Stimulated activated CD8-positive, alpha-beta memory T cell treated with anti-CD3 and anti-CD28 coated beads, Interleukin-2, amount 100 ng/mL, for 48 hours (primary cell): Measurements from ENCODE around the gene CENPO.

Experiments used
- DNase-seq, 2 donors: peaks; one replicate each; pipeline ENCODE4 v3.0.0-alpha.2; 2020; ENCODE audit warnings: low read depth in 2 of 2

The CENPO gene

GRCh38 chr2:24838541-24838940 lies 45.3 kb downstream of the CENPO start:
- no peak for DNase-seq

- no peak for DNase-seq
Measured at GRCh38 chr2:24839729-24840128, 46.5 kb downstream of the CENPO start.

- no peak for DNase-seq
Measured at GRCh38 chr2:24840164-24840869, 47.1 kb downstream of the CENPO start.

GRCh38 chr2:24840962-24841945 lies 48.0 kb downstream of the CENPO start:
- no peak for DNase-seq

- no peak for DNase-seq
Measured at GRCh38 chr2:24842081-24843050, 49.1 kb downstream of the CENPO start.

GRCh38 chr2:24843330-24843860 lies 50.2 kb downstream of the CENPO start:
- no peak for DNase-seq

GRCh38 chr2:24844023-24844685 lies 50.9 kb downstream of the CENPO start:
- no peak for DNase-seq

- no peak for DNase-seq
Measured at GRCh38 chr2:24845691-24846090, 52.5 kb downstream of the CENPO start.

GRCh38 chr2:24850944-24851343 lies 57.7 kb downstream of the CENPO start:
- DNase-seq: no peak

- no peak for DNase-seq
Measured at GRCh38 chr2:24852026-24852425, 58.8 kb downstream of the CENPO start.

GRCh38 chr2:24852431-24853020 lies 59.3 kb downstream of the CENPO start:
- no peak for DNase-seq

GRCh38 chr2:24853046-24853445 lies 59.8 kb downstream of the CENPO start:
- DNase-seq: no peak

GRCh38 chr2:24853996-24854395 lies 60.8 kb downstream of the CENPO start:
- DNase-seq: no peak

GRCh38 chr2:24855022-24855622 lies 61.9 kb downstream of the CENPO start:
- DNase-seq: no peak

GRCh38 chr2:24855726-24856125 lies 62.5 kb downstream of the CENPO start:
- DNase-seq: no peak

GRCh38 chr2:24856791-24857211 lies 63.6 kb downstream of the CENPO start:
- DNase-seq: no peak

- no peak for DNase-seq
Measured at GRCh38 chr2:24857746-24858145, 64.5 kb downstream of the CENPO start.

- DNase-seq: no peak
Measured at GRCh38 chr2:24858996-24859395, 65.8 kb downstream of the CENPO start.

GRCh38 chr2:24859968-24860600 lies 66.9 kb downstream of the CENPO start:
- no peak for DNase-seq

GRCh38 chr2:24860631-24861030 lies 67.4 kb downstream of the CENPO start:
- no peak for DNase-seq
